MM.1S (cell line): ENCODE data around the gene AIP.

ENCODE experiments used
- DNase-seq: peaks from one replicate; pipeline ENCODE4 v3.0.0-alpha.2; 2015
- H2AFZ ChIP-seq: fragments of 300-600 bp; sonication (generic); 2 replicates; pipeline ENCODE4 v1.6.0; 2016; ENCODE audit warnings: antibody characterized with exemption, low read length
- H3F3A ChIP-seq: fragments of 300-600 bp; sonication (generic); 2 replicates; pipeline ENCODE4 v1.6.1; 2016; ENCODE audit warnings: mild to moderate bottlenecking, antibody characterized with exemption, low read length, moderate library complexity, mixed read lengths; ENCODE audit not compliant: insufficient read depth
- H3K27ac ChIP-seq: fragments of 300-600 bp; sonication (generic); 2 replicates; pipeline ENCODE4 v1.5.1; 2016; ENCODE audit warnings: mild to moderate bottlenecking, low read length
- H3K27me3 ChIP-seq: fragments of 300-600 bp; sonication (generic); replicated peaks from 2 replicates; pipeline ENCODE4 v1.6.0; 2016; ENCODE audit warnings: low read length; ENCODE audit not compliant: insufficient read depth
- H3K36me3 ChIP-seq: fragments of 300-600 bp; sonication (generic); replicated peaks from 2 replicates; pipeline ENCODE4 v1.6.1; 2016; ENCODE audit warnings: mild to moderate bottlenecking, low read length, mixed read lengths; ENCODE audit not compliant: insufficient read depth
- H3K4me1 ChIP-seq: fragments of 300-600 bp; sonication (generic); 2 replicates; pipeline ENCODE4 v1.6.1; 2016; ENCODE audit warnings: low read length, mixed read lengths
- H3K4me2 ChIP-seq: fragments of 300-600 bp; sonication (generic); 2 replicates; pipeline ENCODE4 v1.6.0; 2016; ENCODE audit warnings: low read depth, low read length
- H3K4me3 ChIP-seq: fragments of 300-600 bp; sonication (generic); 2 replicates; pipeline ENCODE4 v1.5.1; 2016; ENCODE audit warnings: low read length, mixed read lengths
- H3K79me2 ChIP-seq: fragments of 300-600 bp; sonication (generic); 2 replicates; pipeline ENCODE4 v1.6.1; 2016; ENCODE audit warnings: mixed run types, low read length, mixed read lengths
- H3K9ac ChIP-seq: fragments of 300-600 bp; sonication (generic); 2 replicates; pipeline ENCODE4 v1.6.1; 2016; ENCODE audit warnings: low read length, mixed read lengths
- H3K9me2 ChIP-seq: fragments of 300-600 bp; sonication (generic); replicated peaks from 2 replicates; pipeline ENCODE4 v1.6.1; 2016; ENCODE audit warnings: mild to moderate bottlenecking, low read length, mixed read lengths; ENCODE audit not compliant: insufficient read depth
- H3K9me3 ChIP-seq: fragments of 300-600 bp; sonication (generic); replicated peaks from 2 replicates; pipeline ENCODE4 v1.6.1; 2016; ENCODE audit warnings: mild to moderate bottlenecking, low read length, mixed read lengths; ENCODE audit not compliant: insufficient read depth
- H4K20me1 ChIP-seq: fragments of 300-600 bp; sonication (generic); 2 replicates; pipeline ENCODE4 v1.6.1; 2016; ENCODE audit warnings: mild to moderate bottlenecking, low read length, moderate library complexity, mixed read lengths; ENCODE audit not compliant: insufficient read depth
- CTCF ChIP-seq: fragments of 300-600 bp; sonication (generic); IDR thresholded peaks from 2 replicates; pipeline ENCODE4 v1.5.1; 2016; ENCODE audit warnings: antibody characterized with exemption, low read length, mixed read lengths
- EZH2 ChIP-seq: fragments of 300-600 bp; sonication (generic); optimal IDR thresholded peaks from 2 replicates; pipeline ENCODE3; 2017; ENCODE audit warnings: low read depth, mild to moderate bottlenecking, antibody characterized with exemption, low read length, mixed read lengths
- EZH2phosphoT487 ChIP-seq: fragments of 300-600 bp; sonication (generic); IDR thresholded peaks from 2 replicates; pipeline ENCODE4 v1.6.1; 2018; ENCODE audit warnings: antibody characterized with exemption, low read length

The AIP gene

GRCh38 chr11:67441731-67442351 lies 41.0 kb upstream of the AIP start:
- peaks cover 4% of the 10 kb centered on the region; the same call in 1 of the 2 replicates for H3K4me1 ChIP-seq
- no peaks in the 10 kb centered on the region for H3F3A ChIP-seq
- H3K9me2 ChIP-seq = no peaks in the 10 kb centered on the region
- H2AFZ ChIP-seq = no peak overlapping the region
- no peak overlapping the region for H3K9ac ChIP-seq
- no peaks in the 10 kb centered on the region for H3K36me3 ChIP-seq
- H3K79me2 ChIP-seq = no peaks in the 10 kb centered on the region
- H3K4me2 ChIP-seq = no peak overlapping the region
- H3K27me3 ChIP-seq = no peaks in the 10 kb centered on the region
- DNase-seq = no peak
- H3K4me3 ChIP-seq = no peak overlapping the region
- no peak for TF ChIP-seq EZH2
- no peak for TF ChIP-seq CTCF
- TF ChIP-seq EZH2phosphoT487 = no peak
- no peaks in the 10 kb centered on the region for H4K20me1 ChIP-seq
- H3K9me3 ChIP-seq = no peaks in the 10 kb centered on the region
- no peak overlapping the region for H3K27ac ChIP-seq

GRCh38 chr11:67442504-67443404 lies 40.1 kb upstream of the AIP start:
- Histone ChIP-seq H3K79me2 (no peaks in the 10 kb centered on the region), H3K4me3 (no peak overlapping the region), H2AFZ (no peak overlapping the region), H3K27me3 (no peaks in the 10 kb centered on the region), H3K27ac (no peak overlapping the region), H3K4me1 (peaks cover 4% of the 10 kb centered on the region; the same call in 1 of the 2 replicates), H3F3A (no peaks in the 10 kb centered on the region), H3K4me2 (no peak overlapping the region), H3K9me2 (no peaks in the 10 kb centered on the region), H3K36me3 (no peaks in the 10 kb centered on the region), H3K9me3 (no peaks in the 10 kb centered on the region), H3K9ac (no peak overlapping the region), H4K20me1 (no peaks in the 10 kb centered on the region)
- DNase-seq = no peak
- TF ChIP-seq EZH2 (no peak), EZH2phosphoT487 (no peak), CTCF (no peak)

GRCh38 chr11:67445515-67445914 lies 37.3 kb upstream of the AIP start:
- Histone ChIP-seq H3K36me3 (no peaks in the 10 kb centered on the region), H3K27me3 (no peaks in the 10 kb centered on the region), H3K4me1 (peaks cover 12% of the 10 kb centered on the region), H3K79me2 (no peaks in the 10 kb centered on the region), H3K9me3 (no peaks in the 10 kb centered on the region), H3K9ac (no peak overlapping the region), H3K4me3 (no peak overlapping the region), H3F3A (peaks cover 6% of the 10 kb centered on the region), H3K4me2 (no peak overlapping the region), H4K20me1 (no peaks in the 10 kb centered on the region), H3K27ac (no peak overlapping the region), H2AFZ (no peak overlapping the region), H3K9me2 (no peaks in the 10 kb centered on the region)
- DNase-seq = no peak
- TF ChIP-seq EZH2phosphoT487 = no peak

GRCh38 chr11:67448220-67448609 lies 34.6 kb upstream of the AIP start:
- H3K4me3 ChIP-seq = no peak overlapping the region
- H4K20me1 ChIP-seq = no peaks in the 10 kb centered on the region
- H3F3A ChIP-seq = peaks cover 6% of the 10 kb centered on the region
- no peaks in the 10 kb centered on the region for H3K27me3 ChIP-seq
- no peak overlapping the region for H3K4me2 ChIP-seq
- no peaks in the 10 kb centered on the region for H3K36me3 ChIP-seq
- no peaks in the 10 kb centered on the region for H3K9me2 ChIP-seq
- peaks cover 12% of the 10 kb centered on the region for H3K4me1 ChIP-seq
- no peak overlapping the region for H3K27ac ChIP-seq
- no peaks in the 10 kb centered on the region for H3K9me3 ChIP-seq
- H2AFZ ChIP-seq = no peak overlapping the region
- DNase-seq = no peak
- no peak for TF ChIP-seq EZH2phosphoT487
- TF ChIP-seq EZH2 = no peak
- TF ChIP-seq CTCF = no peak
- no peaks in the 10 kb centered on the region for H3K79me2 ChIP-seq
- H3K9ac ChIP-seq = no peak overlapping the region
